Gastrocnemius medialis (tissue), 4 donors: ENCODE data around the gene EPS8.

Experiments
- POLR2A ChIP-seq, 2 donors: fragments of 450-650 bp; IDR thresholded peaks; one replicate each; pipeline ENCODE4 v1.6.1; 2017; ENCODE audit warnings: antibody characterized with exemption in 2 of 2, mild to moderate bottlenecking in 2 of 2, moderate library complexity in 2 of 2
- TF ChIP-seq, protein P1 (sequence below), 5 experiments: fragments of 450-650 bp in 3 of 5; fragments of 200-600 bp in 2 of 5; sonication (generic) in 2 of 5; IDR thresholded peaks in 4 of 5; conservative IDR thresholded peaks in 1 of 5; 1 replicate in 4 of 5; 2 replicates in 1 of 5; pipeline ENCODE4 v1.5.1; 2016 to 2019; ENCODE audit warnings: antibody characterized with exemption in 5 of 5, mild to moderate bottlenecking in 3 of 5, moderate library complexity in 3 of 5

DNA sequence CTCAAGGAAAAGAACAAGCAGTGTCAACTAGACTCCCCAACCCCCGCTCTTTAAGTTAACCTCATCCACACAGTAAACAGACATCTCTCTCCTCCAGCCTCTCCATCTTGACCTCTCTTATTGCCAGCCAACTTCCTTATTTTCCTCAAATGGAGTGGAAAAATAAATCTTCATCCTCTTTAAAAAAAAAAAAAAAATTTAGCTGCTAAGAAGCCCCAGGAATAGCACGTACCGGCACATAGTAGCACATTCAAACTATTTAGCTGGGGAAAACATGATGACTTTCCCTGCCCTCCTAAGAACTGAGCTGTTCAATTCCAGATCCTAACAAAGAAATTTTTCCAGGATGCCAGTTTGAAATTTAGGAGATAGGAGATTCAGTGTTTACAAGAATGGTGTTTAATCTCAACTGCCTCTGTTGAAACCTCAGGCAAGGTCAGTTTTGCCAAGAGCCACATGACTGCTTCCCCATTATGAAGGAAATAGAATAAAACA, 90.8 kb downstream of the EPS8 start:
- TF ChIP-seq, protein P1, sequence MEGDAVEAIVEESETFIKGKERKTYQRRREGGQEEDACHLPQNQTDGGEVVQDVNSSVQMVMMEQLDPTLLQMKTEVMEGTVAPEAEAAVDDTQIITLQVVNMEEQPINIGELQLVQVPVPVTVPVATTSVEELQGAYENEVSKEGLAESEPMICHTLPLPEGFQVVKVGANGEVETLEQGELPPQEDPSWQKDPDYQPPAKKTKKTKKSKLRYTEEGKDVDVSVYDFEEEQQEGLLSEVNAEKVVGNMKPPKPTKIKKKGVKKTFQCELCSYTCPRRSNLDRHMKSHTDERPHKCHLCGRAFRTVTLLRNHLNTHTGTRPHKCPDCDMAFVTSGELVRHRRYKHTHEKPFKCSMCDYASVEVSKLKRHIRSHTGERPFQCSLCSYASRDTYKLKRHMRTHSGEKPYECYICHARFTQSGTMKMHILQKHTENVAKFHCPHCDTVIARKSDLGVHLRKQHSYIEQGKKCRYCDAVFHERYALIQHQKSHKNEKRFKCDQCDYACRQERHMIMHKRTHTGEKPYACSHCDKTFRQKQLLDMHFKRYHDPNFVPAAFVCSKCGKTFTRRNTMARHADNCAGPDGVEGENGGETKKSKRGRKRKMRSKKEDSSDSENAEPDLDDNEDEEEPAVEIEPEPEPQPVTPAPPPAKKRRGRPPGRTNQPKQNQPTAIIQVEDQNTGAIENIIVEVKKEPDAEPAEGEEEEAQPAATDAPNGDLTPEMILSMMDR (IDR thresholded peaks at IDR 0.05 in 4 of 5, conservative IDR thresholded peaks at IDR 0.05 in 1 of 5) = no peak
- no peak for TF ChIP-seq POLR2A (IDR thresholded peaks at IDR 0.05)
